CD4-positive, alpha-beta T cell (primary cell): ENCODE measurements around the gene CREB3L2. TPM values are rescaled to one million over a fixed set of nuclear protein-coding genes. Genes with fewer than 3 reads are reported as not detected.

Experiments used
- ATAC-seq: fragments of 200-7000 bp; cut with Tn5 transposase; one replicate; pipeline ENCODE4 v1.10.0; 2022; ENCODE audit warnings: mild to moderate bottlenecking; ENCODE audit not compliant: poor library complexity
- CTCF ChIA-PET: fragments of 350-600 bp; sonication (Branson Sonifier 250); formaldehyde crosslinking; loops from one replicate; lab custom pipeline; 2021; ENCODE audit warnings: antibody characterized with exemption, inconsistent platforms; lab: Charles Lee
- POLR2A ChIA-PET: fragments of 350-600 bp; sonication (Branson Sonifier 250); formaldehyde crosslinking; loops from one replicate; lab custom pipeline; 2021; ENCODE audit warnings: antibody characterized with exemption, inconsistent platforms; lab: Charles Lee
- DNase-seq, 14 experiments: peaks; one replicate each; pipeline ENCODE4 v3.0.0-alpha.2; 2013 to 2020; ENCODE audit warnings: mixed read lengths in 2 of 14
- H3K27ac ChIP-seq, 2 donors: one replicate each; pipeline versions ENCODE4 v1.5.1 to v1.7.0; 2013; ENCODE audit warnings: low read length in 2 of 2, low read depth in 1 of 2, mild to moderate bottlenecking in 1 of 2
- H3K27me3 ChIP-seq, 2 experiments: 1 replicate in 1 of 2; 2 replicates in 1 of 2; pipeline versions ENCODE4 v1.6.1 to v1.7.0; 2013; ENCODE audit warnings: low read length in 2 of 2, control low read depth in 1 of 2, mild to moderate bottlenecking in 1 of 2, moderate library complexity in 1 of 2; ENCODE audit not compliant: insufficient read depth in 2 of 2, control insufficient read depth in 1 of 2
- H3K36me3 ChIP-seq: one replicate; pipeline ENCODE4 v1.6.1; 2013; ENCODE audit warnings: low read length, control low read depth; ENCODE audit not compliant: insufficient read depth
- H3K4me1 ChIP-seq: one replicate; pipeline ENCODE4 v1.6.1; 2013; ENCODE audit warnings: low read length, control low read depth; ENCODE audit not compliant: insufficient read depth
- H3K4me3 ChIP-seq: one replicate; pipeline ENCODE4 v1.5.1; 2013; ENCODE audit warnings: mild to moderate bottlenecking, low read length, moderate library complexity
- H3K9me3 ChIP-seq, 2 experiments: 1 replicate in 1 of 2; 2 replicates in 1 of 2; pipeline versions ENCODE4 v1.6.1 to v1.7.0; 2013; ENCODE audit warnings: low read length in 2 of 2, mild to moderate bottlenecking in 2 of 2, control low read depth in 1 of 2, moderate library complexity in 1 of 2; ENCODE audit not compliant: control insufficient read depth in 1 of 2, insufficient read depth in 1 of 2
- H3K27ac Mint-ChIP-seq: one replicate; pipeline ENCODE4 v1.8.0; 2020; ENCODE audit warnings: mixed read lengths
- H3K27me3 Mint-ChIP-seq: one replicate; pipeline ENCODE4 v1.8.0; 2021; ENCODE audit warnings: mixed read lengths
- H3K36me3 Mint-ChIP-seq: one replicate; pipeline ENCODE4 v1.8.0; 2021; ENCODE audit warnings: low read depth, mixed read lengths
- H3K4me1 Mint-ChIP-seq: one replicate; pipeline ENCODE4 v1.8.0; 2021; ENCODE audit warnings: low read depth, mixed read lengths
- H3K4me3 Mint-ChIP-seq: one replicate; pipeline ENCODE4 v1.8.0; 2020; ENCODE audit warnings: mild to moderate bottlenecking, mixed read lengths
- H3K9me3 Mint-ChIP-seq: one replicate; pipeline ENCODE4 v1.8.0; 2020; ENCODE audit warnings: mixed read lengths
- CTCF ChIP-seq: fragments of 200-600 bp; IDR thresholded peaks from one replicate; pipeline ENCODE4 v1.8.0; 2022; ENCODE audit warnings: antibody characterized with exemption, mild to moderate bottlenecking
- intact Hi-C, 2 experiments: fragments of 100-400 bp; cut with DNase I in 1 of 2; cut with micrococcal nuclease in 1 of 2; formaldehyde crosslinking; loops; one replicate each; pipeline versions ENCODE4 v1.15.1 to v1.9.0; 2023 to 2025; cut with DNase I, micrococcal nuclease
- polyA plus RNA-seq, 2 donors: library from polyadenylated mRNA; unstranded; fragments of 120-200 nt; gene quantifications; one replicate each; pipeline ENCODE4 v1.2.1, GENCODE V29; 2013
- total RNA-seq, 174 experiments: library from RNA in 2 of 174; stranded (reverse) in 2 of 174; gene quantifications; one replicate each; pipeline ENCODE4 v1.2.3 and lab custom pipeline; 2021 to 2026

The CREB3L2 gene
- total RNA-seq (10 to 100 TPM; 11.7 to 12.9 TPM), total RNA-seq (lab: John Stamatoyannopoulos, UW) (4.5 to 83.6 (median 20.9) reads per million in 172 experiments)
- 15.3 TPM for polyA plus RNA-seq (2013, experiment 1 of 2)
- 20.5 TPM for polyA plus RNA-seq (2013, experiment 2 of 2)

- peak within 1 kb of the TSS; percentile 93 for H3K4me3 Mint-ChIP-seq
- Histone ChIP-seq H3K4me3 (peak within 1 kb of the TSS; percentile 92), H3K9me3 (no peaks in the 10 kb centered on the region), H3K27ac (peak within 1 kb of the TSS; percentile 67 to 75), H3K36me3 (no peaks in the 10 kb centered on the region), H3K4me1 (peaks cover 16% of the 10 kb centered on the region), H3K27me3 (no peaks in the 10 kb centered on the region)
- peak; percentile 26 to 89 (median 50) for DNase-seq
- intact Hi-C loops = loop anchor here in 1 of 2 experiments (5.0 to 10.0 kb wide), 3 partner anchors 736 to 863 kb away; no protein-coding TSS in a partner anchor
- TF ChIP-seq CTCF = no peak
- peaks cover 42% of the 10 kb centered on the region for H3K4me1 Mint-ChIP-seq
- POLR2A ChIA-PET = interaction anchor here (0.5 to 6.7 kb wide), 10 partner anchors 10 to 751 kb away, joined by 3 to 35 read pairs (median 4); no protein-coding TSS in a partner anchor
- H3K9me3 Mint-ChIP-seq = no peaks in the 10 kb centered on the region
- CTCF ChIA-PET = interaction anchor here (0.8 to 3.5 kb wide), 17 partner anchors 9 to 751 kb away, joined by 3 to 43 read pairs (median 5); no protein-coding TSS in a partner anchor
- ATAC-seq = peak; percentile 43
- no peaks in the 10 kb centered on the region for H3K36me3 Mint-ChIP-seq
- H3K27ac Mint-ChIP-seq = peak within 1 kb of the TSS; percentile 75
- H3K27me3 Mint-ChIP-seq = no peaks in the 10 kb centered on the region
These were observed at the start of gene CREB3L2 for GRCh38 chr7:138001529-138002095. Gene CREB3L2 (minus strand): TSS chr7:138002086. CDS start chr7:138001705, 381 bp downstream.

GRCh38 chr7:138049505-138050116 lies 47.7 kb upstream of the CREB3L2 start:
- ATAC-seq = no peak
- H3K27ac Mint-ChIP-seq = no peak overlapping the region
- Histone ChIP-seq H3K27ac (no peak overlapping the region), H3K27me3 (no peaks in the 10 kb centered on the region), H3K4me3 (no peak overlapping the region), H3K36me3 (no peaks in the 10 kb centered on the region), H3K4me1 (no peaks in the 10 kb centered on the region), H3K9me3 (no peaks in the 10 kb centered on the region)
- POLR2A ChIA-PET = no interaction called here
- CTCF ChIA-PET = no interaction called here
- H3K4me3 Mint-ChIP-seq = no peak overlapping the region
- H3K4me1 Mint-ChIP-seq = no peaks in the 10 kb centered on the region
- no peak for DNase-seq
- no peaks in the 10 kb centered on the region for H3K9me3 Mint-ChIP-seq
- intact Hi-C loops = no loop called here
- H3K27me3 Mint-ChIP-seq = peaks cover 15% of the 10 kb centered on the region
- no peak for TF ChIP-seq CTCF
- H3K36me3 Mint-ChIP-seq = no peaks in the 10 kb centered on the region

GRCh38 chr7:138047907-138048306 lies 46.0 kb upstream of the CREB3L2 start:
- Mint-ChIP-seq H3K27me3 (peaks cover 11% of the 10 kb centered on the region), H3K27ac (no peak overlapping the region), H3K36me3 (no peaks in the 10 kb centered on the region), H3K9me3 (no peaks in the 10 kb centered on the region), H3K4me1 (no peaks in the 10 kb centered on the region), H3K4me3 (no peak overlapping the region)
- H3K36me3 ChIP-seq = no peaks in the 10 kb centered on the region
- no peak overlapping the region for H3K27ac ChIP-seq
- H3K9me3 ChIP-seq = no peaks in the 10 kb centered on the region
- ChIA-PET CTCF (no interaction called here), POLR2A (no interaction called here)
- no peak for DNase-seq
- no peak overlapping the region for H3K4me3 ChIP-seq
- TF ChIP-seq CTCF = no peak
- no peaks in the 10 kb centered on the region for H3K4me1 ChIP-seq
- intact Hi-C loops = no loop called here
- no peak for ATAC-seq
- H3K27me3 ChIP-seq = peaks cover 0 to 3% of the 10 kb centered on the region in 2 experiments
